Nephron (organoid): ENCODE data around the gene FIBIN.

Experiments used
- H3K27ac Mint-ChIP-seq, 3 experiments: 2 replicates each; pipeline ENCODE4 v1.8.0; 2020; ENCODE audit warnings: mixed read lengths in 3 of 3, mild to moderate bottlenecking in 2 of 3, moderate library complexity in 1 of 3
- H3K27me3 Mint-ChIP-seq: 2 replicates; pipeline ENCODE4 v1.8.0; 2021; ENCODE audit warnings: low read depth, mild to moderate bottlenecking, moderate library complexity, mixed read lengths
- H3K36me3 Mint-ChIP-seq: 2 replicates; pipeline ENCODE4 v1.8.0; 2020; ENCODE audit warnings: low read depth, mixed read lengths
- H3K4me1 Mint-ChIP-seq: 2 replicates; pipeline ENCODE4 v1.8.0; 2020; ENCODE audit warnings: mixed read lengths
- H3K4me3 Mint-ChIP-seq, 3 experiments: 2 replicates each; pipeline ENCODE4 v1.8.0; 2020; ENCODE audit warnings: mild to moderate bottlenecking in 3 of 3, mixed read lengths in 3 of 3, moderate library complexity in 2 of 3
- H3K9me3 Mint-ChIP-seq: 2 replicates; pipeline ENCODE4 v1.8.0; 2020; ENCODE audit warnings: mixed read lengths
- CTCF ChIP-seq, 3 experiments: fragments of 200-600 bp; sonication (generic); IDR thresholded peaks; one replicate each; pipeline ENCODE4 v1.5.0; 2021; ENCODE audit warnings: antibody characterized with exemption in 3 of 3; ENCODE audit not compliant: unreplicated experiment in 3 of 3

FIBIN gene

GRCh38 chr11:27020751-27021150 lies 26.8 kb downstream of the FIBIN start:
- no peak for TF ChIP-seq CTCF (IDR thresholded peaks at IDR 0.05; ENCODE audit: unreplicated experiment in 3 of 3)
- no peaks in the 10 kb centered on the region for H3K36me3 Mint-ChIP-seq
- H3K4me1 Mint-ChIP-seq: peaks cover 57% of the 10 kb centered on the region
- H3K27ac Mint-ChIP-seq: peak overlapping the region; percentile 43 to 92 (median 91)
- peaks cover 3% of the 10 kb centered on the region for H3K9me3 Mint-ChIP-seq
- H3K4me3 Mint-ChIP-seq: peak overlapping the region in 1 of 3 experiments; percentile 47
- H3K27me3 Mint-ChIP-seq: no peaks in the 10 kb centered on the region

GRCh38 chr11:27022659-27023251 lies 28.8 kb downstream of the FIBIN start:
- Mint-ChIP-seq H3K9me3 (no peaks in the 10 kb centered on the region), H3K27me3 (no peaks in the 10 kb centered on the region)

GRCh38 chr11:27024865-27025264 lies 31.0 kb downstream of the FIBIN start:
- Mint-ChIP-seq H3K9me3 (no peaks in the 10 kb centered on the region), H3K4me1 (peaks cover 76% of the 10 kb centered on the region), H3K4me3 (peak overlapping the region in 1 of 3 experiments; percentile 29), H3K27ac (peak overlapping the region; percentile 89 to 94 (median 92)), H3K36me3 (no peaks in the 10 kb centered on the region), H3K27me3 (no peaks in the 10 kb centered on the region)
- TF ChIP-seq CTCF (IDR thresholded peaks at IDR 0.05; ENCODE audit: unreplicated experiment in 3 of 3): no peak

More at GRCh38 chr11:27022659-27023251, 28.8 kb downstream of the FIBIN start:
- H3K27ac Mint-ChIP-seq: peak overlapping the region; percentile 60 to 94 (median 83)
- no peak overlapping the region for H3K4me3 Mint-ChIP-seq
- no peaks in the 10 kb centered on the region for H3K36me3 Mint-ChIP-seq
- H3K4me1 Mint-ChIP-seq: peaks cover 75% of the 10 kb centered on the region
- no peak for TF ChIP-seq CTCF (IDR thresholded peaks at IDR 0.05; ENCODE audit: unreplicated experiment in 3 of 3)

GRCh38 chr11:27025312-27025955 lies 31.5 kb downstream of the FIBIN start:
- Mint-ChIP-seq H3K4me1 (peaks cover 75% of the 10 kb centered on the region), H3K27me3 (no peaks in the 10 kb centered on the region), H3K4me3 (no peak overlapping the region), H3K27ac (peak overlapping the region; percentile 89 to 94 (median 92)), H3K9me3 (no peaks in the 10 kb centered on the region), H3K36me3 (no peaks in the 10 kb centered on the region)
- TF ChIP-seq CTCF (IDR thresholded peaks at IDR 0.05; ENCODE audit: unreplicated experiment in 3 of 3): no peak

GRCh38 chr11:27025957-27026733 lies 32.2 kb downstream of the FIBIN start:
- Mint-ChIP-seq H3K4me3 (no peak overlapping the region), H3K27ac (peak overlapping the region; percentile 89 to 94 (median 92)), H3K36me3 (no peaks in the 10 kb centered on the region), H3K4me1 (peaks cover 72% of the 10 kb centered on the region), H3K27me3 (no peaks in the 10 kb centered on the region), H3K9me3 (no peaks in the 10 kb centered on the region)
- TF ChIP-seq CTCF (IDR thresholded peaks at IDR 0.05; ENCODE audit: unreplicated experiment in 3 of 3): no peak
